MM.1S (cell line): Measurements from ENCODE around the gene NIPAL4.

Experiments used
- DNase-seq: peaks from one replicate; pipeline ENCODE4 v3.0.0-alpha.2; 2015
- H2AFZ ChIP-seq: fragments of 300-600 bp; sonication (generic); 2 replicates; pipeline ENCODE4 v1.6.0; 2016; ENCODE audit warnings: antibody characterized with exemption, low read length
- H3F3A ChIP-seq: fragments of 300-600 bp; sonication (generic); 2 replicates; pipeline ENCODE4 v1.6.1; 2016; ENCODE audit warnings: mild to moderate bottlenecking, antibody characterized with exemption, low read length, moderate library complexity, mixed read lengths; ENCODE audit not compliant: insufficient read depth
- H3K27ac ChIP-seq: fragments of 300-600 bp; sonication (generic); 2 replicates; pipeline ENCODE4 v1.5.1; 2016; ENCODE audit warnings: mild to moderate bottlenecking, low read length
- H3K27me3 ChIP-seq: fragments of 300-600 bp; sonication (generic); replicated peaks from 2 replicates; pipeline ENCODE4 v1.6.0; 2016; ENCODE audit warnings: low read length; ENCODE audit not compliant: insufficient read depth
- H3K36me3 ChIP-seq: fragments of 300-600 bp; sonication (generic); replicated peaks from 2 replicates; pipeline ENCODE4 v1.6.1; 2016; ENCODE audit warnings: mild to moderate bottlenecking, low read length, mixed read lengths; ENCODE audit not compliant: insufficient read depth
- H3K4me1 ChIP-seq: fragments of 300-600 bp; sonication (generic); 2 replicates; pipeline ENCODE4 v1.6.1; 2016; ENCODE audit warnings: low read length, mixed read lengths
- H3K4me2 ChIP-seq: fragments of 300-600 bp; sonication (generic); 2 replicates; pipeline ENCODE4 v1.6.0; 2016; ENCODE audit warnings: low read depth, low read length
- H3K4me3 ChIP-seq: fragments of 300-600 bp; sonication (generic); 2 replicates; pipeline ENCODE4 v1.5.1; 2016; ENCODE audit warnings: low read length, mixed read lengths
- H3K79me2 ChIP-seq: fragments of 300-600 bp; sonication (generic); 2 replicates; pipeline ENCODE4 v1.6.1; 2016; ENCODE audit warnings: mixed run types, low read length, mixed read lengths
- H3K9ac ChIP-seq: fragments of 300-600 bp; sonication (generic); 2 replicates; pipeline ENCODE4 v1.6.1; 2016; ENCODE audit warnings: low read length, mixed read lengths
- H3K9me2 ChIP-seq: fragments of 300-600 bp; sonication (generic); replicated peaks from 2 replicates; pipeline ENCODE4 v1.6.1; 2016; ENCODE audit warnings: mild to moderate bottlenecking, low read length, mixed read lengths; ENCODE audit not compliant: insufficient read depth
- H3K9me3 ChIP-seq: fragments of 300-600 bp; sonication (generic); replicated peaks from 2 replicates; pipeline ENCODE4 v1.6.1; 2016; ENCODE audit warnings: mild to moderate bottlenecking, low read length, mixed read lengths; ENCODE audit not compliant: insufficient read depth
- H4K20me1 ChIP-seq: fragments of 300-600 bp; sonication (generic); 2 replicates; pipeline ENCODE4 v1.6.1; 2016; ENCODE audit warnings: mild to moderate bottlenecking, low read length, moderate library complexity, mixed read lengths; ENCODE audit not compliant: insufficient read depth
- CTCF ChIP-seq: fragments of 300-600 bp; sonication (generic); IDR thresholded peaks from 2 replicates; pipeline ENCODE4 v1.5.1; 2016; ENCODE audit warnings: antibody characterized with exemption, low read length, mixed read lengths
- EZH2 ChIP-seq: fragments of 300-600 bp; sonication (generic); optimal IDR thresholded peaks from 2 replicates; pipeline ENCODE3; 2017; ENCODE audit warnings: low read depth, mild to moderate bottlenecking, antibody characterized with exemption, low read length, mixed read lengths
- EZH2phosphoT487 ChIP-seq: fragments of 300-600 bp; sonication (generic); IDR thresholded peaks from 2 replicates; pipeline ENCODE4 v1.6.1; 2018; ENCODE audit warnings: antibody characterized with exemption, low read length

Gene NIPAL4

DNA sequence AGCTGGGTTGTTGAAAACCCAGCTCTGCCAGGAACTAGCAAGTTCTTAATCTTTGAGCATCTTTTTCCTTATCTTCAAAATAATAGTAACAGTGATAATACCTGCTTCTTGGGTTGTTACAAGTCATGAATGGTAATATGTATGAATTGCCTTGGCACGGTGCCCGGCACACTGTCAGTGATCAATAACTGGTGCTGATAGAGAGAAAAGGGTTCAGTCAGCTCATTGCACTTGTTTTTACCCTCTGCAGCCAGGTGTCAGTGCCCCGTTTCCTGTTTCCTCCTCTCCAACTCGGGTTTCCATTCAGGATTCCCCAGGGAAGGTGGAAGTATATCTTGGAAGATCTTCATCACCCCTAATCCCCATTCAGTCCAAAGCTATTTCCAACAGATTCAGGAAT lies 15.8 kb upstream of the NIPAL4 start:
- H2AFZ ChIP-seq, result no peak overlapping the region

DNA sequence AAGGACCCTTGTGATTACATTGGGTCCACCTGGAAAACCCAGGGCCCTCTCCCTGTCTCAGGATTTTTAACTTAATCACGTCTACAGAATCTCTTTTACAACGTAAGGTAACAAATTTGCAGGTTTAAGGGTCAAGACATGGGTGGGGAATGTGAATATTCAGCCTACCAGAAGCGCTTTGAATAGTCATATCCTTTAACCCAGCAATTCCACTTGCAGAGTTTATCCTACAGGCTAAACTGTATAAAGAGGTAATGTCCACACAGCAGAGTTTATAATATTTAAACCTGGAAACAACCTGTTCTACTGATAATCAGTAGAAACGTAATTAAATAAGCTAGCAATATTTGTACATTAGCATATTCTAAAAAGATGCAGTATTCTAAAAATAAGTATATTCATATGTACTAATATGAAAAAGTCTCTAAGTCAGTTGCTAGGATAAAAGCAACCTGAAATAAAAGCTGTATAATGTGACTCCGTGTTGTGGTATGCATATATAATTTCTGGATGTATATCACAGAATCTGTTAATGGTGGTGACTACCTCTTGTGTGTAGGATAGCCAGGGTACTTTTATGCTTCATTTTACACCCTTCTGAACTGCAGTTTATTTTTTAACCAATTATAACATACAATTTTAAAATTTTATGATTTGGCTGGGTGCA lies 14.1 kb upstream of the NIPAL4 start:
- H3K4me1 ChIP-seq, result no peaks in the 10 kb centered on the region
- H3K27me3 ChIP-seq, result no peaks in the 10 kb centered on the region
- no peak overlapping the region for H2AFZ ChIP-seq
- H3K79me2 ChIP-seq, result no peaks in the 10 kb centered on the region
- no peak overlapping the region for H3K27ac ChIP-seq
- no peak overlapping the region for H3K4me2 ChIP-seq
- no peaks in the 10 kb centered on the region for H4K20me1 ChIP-seq
- H3K9me2 ChIP-seq, result no peaks in the 10 kb centered on the region
- H3K36me3 ChIP-seq, result no peaks in the 10 kb centered on the region
- TF ChIP-seq EZH2, result no peak
- no peak for TF ChIP-seq CTCF
- TF ChIP-seq EZH2phosphoT487, result no peak
- DNase-seq, result no peak
- H3K4me3 ChIP-seq, result no peak overlapping the region
- no peak overlapping the region for H3K9ac ChIP-seq
- no peaks in the 10 kb centered on the region for H3K9me3 ChIP-seq
- H3F3A ChIP-seq, result no peaks in the 10 kb centered on the region

More for the DNA sequence above, 15.8 kb upstream of the NIPAL4 start:
- H3K4me2 ChIP-seq, result no peak overlapping the region
- no peak overlapping the region for H3K27ac ChIP-seq
- H3K4me1 ChIP-seq, result no peaks in the 10 kb centered on the region
- H3K9ac ChIP-seq, result no peak overlapping the region
- H4K20me1 ChIP-seq, result no peaks in the 10 kb centered on the region
- TF ChIP-seq EZH2phosphoT487 (no peak), EZH2 (no peak), CTCF (no peak)
- no peaks in the 10 kb centered on the region for H3F3A ChIP-seq
- H3K79me2 ChIP-seq, result no peaks in the 10 kb centered on the region
- H3K27me3 ChIP-seq, result no peaks in the 10 kb centered on the region
- no peaks in the 10 kb centered on the region for H3K36me3 ChIP-seq
- DNase-seq, result no peak
- H3K9me3 ChIP-seq, result no peaks in the 10 kb centered on the region
- no peaks in the 10 kb centered on the region for H3K9me2 ChIP-seq
- H3K4me3 ChIP-seq, result no peak overlapping the region

DNA sequence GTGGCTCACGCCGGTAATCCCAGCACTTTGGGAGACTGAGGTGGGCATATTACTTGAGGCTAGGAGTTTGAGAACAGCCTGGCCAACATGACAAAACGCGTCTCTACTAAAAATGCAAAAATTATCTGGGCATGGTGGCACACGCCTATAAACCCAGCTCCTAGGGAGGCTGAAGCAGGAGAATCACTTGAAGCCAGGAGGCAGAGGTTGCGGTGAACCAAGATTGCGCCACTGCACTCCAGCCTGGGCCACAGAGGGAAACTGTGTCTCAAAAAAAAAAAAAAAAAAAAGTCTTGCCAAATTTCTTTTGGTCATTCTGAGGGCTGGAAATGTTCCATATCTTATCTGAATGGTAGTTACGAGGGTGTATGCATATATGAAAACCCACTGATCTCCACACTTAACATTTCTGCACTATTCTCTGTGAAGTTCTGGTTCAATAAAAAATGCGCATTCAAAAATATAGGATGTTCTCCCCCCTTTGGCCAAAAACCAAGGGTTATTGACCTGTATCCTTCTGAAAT lies 13.5 kb upstream of the NIPAL4 start:
- Histone ChIP-seq H3F3A (no peaks in the 10 kb centered on the region), H3K36me3 (no peaks in the 10 kb centered on the region), H3K79me2 (no peaks in the 10 kb centered on the region), H3K4me2 (no peak overlapping the region), H3K9ac (no peak overlapping the region), H3K9me3 (no peaks in the 10 kb centered on the region), H3K4me3 (no peak overlapping the region), H3K27me3 (no peaks in the 10 kb centered on the region), H3K9me2 (no peaks in the 10 kb centered on the region), H3K27ac (no peak overlapping the region), H3K4me1 (no peaks in the 10 kb centered on the region), H4K20me1 (no peaks in the 10 kb centered on the region), H2AFZ (no peak overlapping the region)
- no peak for TF ChIP-seq EZH2
- no peak for TF ChIP-seq CTCF
- no peak for TF ChIP-seq EZH2phosphoT487
- no peak for DNase-seq
